K562 (cell line): ENCODE results near the gene PRDX2. TPM values are rescaled to one million over a fixed set of nuclear protein-coding genes. Genes with fewer than 3 reads are reported as not detected.

ENCODE experiments used
- EGR1 ChIP-seq: fragments of 450-650 bp; conservative IDR thresholded peaks from 2 replicates; pipeline ENCODE4 v1.6.1; 2017; ENCODE audit warnings: mild to moderate bottlenecking
- FOS ChIP-seq: IDR thresholded peaks from 3 replicates; pipeline ENCODE4 v1.6.1; 2011; ENCODE audit not compliant: insufficient read length; ENCODE audit errors: extremely low read depth
- HDAC8 ChIP-seq: fragments of 450-650 bp; IDR thresholded peaks from 2 replicates; pipeline ENCODE4 v1.6.1; 2016; ENCODE audit warnings: mild to moderate bottlenecking, missing genetic modification characterization, moderate library complexity, missing compliant biosample characterization
- KDM5B ChIP-seq: fragments of 200-600 bp; sonication (generic); IDR thresholded peaks from 2 replicates; pipeline ENCODE4 v1.6.1; 2012; ENCODE audit warnings: low read depth, mild to moderate bottlenecking, moderate library complexity, low read length, control low read depth, inconsistent platforms; ENCODE audit not compliant: insufficient replicate concordance
- OTX1 ChIP-seq: fragments of 450-650 bp; formaldehyde crosslinking; IDR thresholded peaks from 2 replicates; pipeline ENCODE4 v1.4.0; 2022; ENCODE audit warnings: mild to moderate bottlenecking
- POLR2G ChIP-seq: fragments of 200-400 bp; formaldehyde crosslinking; IDR thresholded peaks from 2 replicates; pipeline ENCODE4 v1.6.1; 2017; ENCODE audit warnings: low read depth, mild to moderate bottlenecking, antibody characterized with exemption, low read length, moderate library complexity
- PTTG1 ChIP-seq: fragments of 450-650 bp; IDR thresholded peaks from 2 replicates; pipeline ENCODE4 v1.6.1; 2016; ENCODE audit warnings: low read depth, mild to moderate bottlenecking, missing genetic modification characterization, missing compliant biosample characterization
- SIX5 ChIP-seq, 2 experiments: IDR thresholded peaks; 2 replicates each; pipeline ENCODE4 v1.6.1; 2011; ENCODE audit warnings: low read length in 2 of 2, borderline replicate concordance in 1 of 2, low read depth in 1 of 2, mild to moderate bottlenecking in 1 of 2, moderate library complexity in 1 of 2; ENCODE audit not compliant: insufficient read depth in 1 of 2
- TAL1 ChIP-seq: fragments of 450-650 bp; IDR thresholded peaks from 2 replicates; pipeline ENCODE4 v1.6.1; 2016; ENCODE audit warnings: mild to moderate bottlenecking
- ZBTB7A ChIP-seq: IDR thresholded peaks from 2 replicates; pipeline ENCODE4 v1.6.1; 2011; ENCODE audit warnings: low read depth, mild to moderate bottlenecking, low read length, moderate library complexity, borderline replicate concordance; ENCODE audit not compliant: control insufficient read depth
- ZFP36 ChIP-seq: fragments of 150-350 bp; IDR thresholded peaks from 2 replicates; pipeline ENCODE4 v1.6.1; 2018; ENCODE audit warnings: low read length, low read depth; ENCODE audit not compliant: partially characterized antibody
- ZKSCAN1 ChIP-seq: fragments of 150-350 bp; IDR thresholded peaks from 2 replicates; pipeline ENCODE4 v1.6.1; 2016; ENCODE audit warnings: low read depth, low read length
- ZNF224 ChIP-seq: sonication (generic); formaldehyde crosslinking; IDR thresholded peaks from 2 replicates; pipeline ENCODE4 v1.8.0; 2022; ENCODE audit warnings: mild to moderate bottlenecking, missing genetic modification reagents
- ZNF785 ChIP-seq: fragments of 250-450 bp; sonication (Bioruptor Pico); IDR thresholded peaks from 2 replicates; pipeline ENCODE4 v1.4.0; 2020; ENCODE audit warnings: mild to moderate bottlenecking
- polyA plus RNA-seq, 8 experiments: library from polyadenylated mRNA; depleted of rRNA in 4 of 8; stranded (reverse) in 5 of 8; unstranded in 3 of 8; fragments of >200 nt; fragmentation: Nextera tagmentation in 2 of 8; fragmentation: Illumina TruSeq in 1 of 8; extraction: Ambion mirVana in 2 of 8; extraction: Trizol in 1 of 8; gene quantifications; 2 replicates each; pipeline versions ENCODE4 v1.2.1 to v1.2.3, GENCODE V29; 2011 to 2014; ENCODE audit warnings: inconsistent platforms in 1 of 8, missing spikeins in 1 of 8
- total RNA-seq, 7 experiments: library from RNA; depleted of rRNA in 6 of 7; stranded (reverse); fragments of >200 nt in 6 of 7; fragmentation: Illumina TruSeq in 2 of 7; extraction: Trizol in 2 of 7; gene quantifications; 2 replicates each; pipeline versions ENCODE4 v1.2.1 to v1.2.3, GENCODE V29; 2011 to 2021; ENCODE audit warnings: low replicate concordance in 1 of 7
- TF ChIP-seq, protein P1 (sequence below): sonication (generic); formaldehyde crosslinking; IDR thresholded peaks from 2 replicates; pipeline ENCODE4 v1.8.0; 2022; ENCODE audit warnings: missing genetic modification reagents, mild to moderate bottlenecking, borderline replicate concordance
- TF ChIP-seq, protein P2 (sequence below): fragments of 450-650 bp; formaldehyde crosslinking; IDR thresholded peaks from 2 replicates; pipeline ENCODE4 v1.4.0; 2020; ENCODE audit warnings: mild to moderate bottlenecking, moderate library complexity
- TF ChIP-seq, protein P3 (sequence below): sonication (generic); formaldehyde crosslinking; IDR thresholded peaks from 2 replicates; pipeline ENCODE4 v1.8.1; 2023; ENCODE audit warnings: missing genetic modification reagents, mild to moderate bottlenecking, borderline replicate concordance
- TF ChIP-seq, protein P4 (sequence below): fragments of 250-450 bp; sonication (Bioruptor Pico); IDR thresholded peaks from 2 replicates; pipeline ENCODE4 v1.4.0; 2020; ENCODE audit warnings: borderline replicate concordance

Gene PRDX2
- total and polyA plus RNA-seq, 9 of the 15 experiments (the other 6 are each of a cell fraction or from before 2014, with no cell fraction given), result 206 to 1,183 (median 415) TPM

DNA sequence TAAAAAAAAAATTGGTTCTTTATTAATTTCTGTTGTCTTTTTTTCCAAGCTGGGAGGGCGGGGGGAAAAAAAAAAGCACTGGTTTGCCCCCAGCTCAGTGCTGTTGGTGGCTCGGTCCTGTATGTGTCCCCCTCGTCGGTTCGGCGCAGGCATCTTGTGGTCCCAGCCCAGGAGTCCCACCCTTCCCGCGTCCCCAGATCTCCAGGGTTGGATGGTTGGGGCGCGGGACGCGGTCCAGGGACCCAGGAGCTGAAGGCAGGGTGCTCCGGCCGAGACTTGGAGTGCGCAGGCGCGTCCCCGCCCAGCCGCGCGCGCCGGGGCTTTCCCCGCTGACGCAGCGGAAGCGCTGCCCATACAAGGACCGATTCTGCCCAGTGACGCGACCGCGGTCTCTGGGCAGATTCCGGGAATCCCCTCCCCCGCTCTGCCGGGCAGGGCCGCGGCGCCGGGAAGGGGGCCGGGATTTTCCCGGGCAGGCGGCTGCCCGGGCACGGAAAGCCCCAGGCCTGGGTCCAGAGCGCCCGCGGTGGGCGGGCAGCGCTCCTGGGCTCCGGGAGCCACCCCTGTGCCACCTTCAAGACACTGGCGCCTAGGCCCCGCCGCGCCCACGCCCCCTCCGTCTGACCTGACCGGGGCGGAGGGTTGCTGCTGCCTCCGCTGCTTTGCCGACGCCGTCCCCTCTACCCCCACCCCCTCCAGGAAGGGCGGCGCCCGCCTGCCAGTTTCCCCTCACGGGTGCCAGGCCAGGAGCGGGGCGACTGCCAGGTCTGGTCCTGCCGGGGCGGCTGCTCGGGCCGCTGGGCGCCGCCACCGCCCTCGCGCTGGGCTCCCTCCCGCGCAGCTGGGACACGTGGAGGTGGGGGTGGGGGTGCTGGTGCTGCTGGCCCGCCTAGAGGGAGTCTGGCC, 8.1 kb downstream of the PRDX2 start (continued):
- TF ChIP-seq, protein P1, sequence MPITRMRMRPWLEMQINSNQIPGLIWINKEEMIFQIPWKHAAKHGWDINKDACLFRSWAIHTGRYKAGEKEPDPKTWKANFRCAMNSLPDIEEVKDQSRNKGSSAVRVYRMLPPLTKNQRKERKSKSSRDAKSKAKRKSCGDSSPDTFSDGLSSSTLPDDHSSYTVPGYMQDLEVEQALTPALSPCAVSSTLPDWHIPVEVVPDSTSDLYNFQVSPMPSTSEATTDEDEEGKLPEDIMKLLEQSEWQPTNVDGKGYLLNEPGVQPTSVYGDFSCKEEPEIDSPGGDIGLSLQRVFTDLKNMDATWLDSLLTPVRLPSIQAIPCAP (CRISPR knock-in tag), result no peak
- no peak for TF ChIP-seq FOS
- no peak for TF ChIP-seq SIX5 (IDR thresholded peaks at IDR 0.05; ENCODE audit: borderline replicate concordance in 1 of 2, insufficient read depth in 1 of 2, low read depth in 1 of 2, low read length in 2 of 2)
- TF ChIP-seq OTX1 (CRISPR knock-in tag), result no peak
- TF ChIP-seq, protein P2, sequence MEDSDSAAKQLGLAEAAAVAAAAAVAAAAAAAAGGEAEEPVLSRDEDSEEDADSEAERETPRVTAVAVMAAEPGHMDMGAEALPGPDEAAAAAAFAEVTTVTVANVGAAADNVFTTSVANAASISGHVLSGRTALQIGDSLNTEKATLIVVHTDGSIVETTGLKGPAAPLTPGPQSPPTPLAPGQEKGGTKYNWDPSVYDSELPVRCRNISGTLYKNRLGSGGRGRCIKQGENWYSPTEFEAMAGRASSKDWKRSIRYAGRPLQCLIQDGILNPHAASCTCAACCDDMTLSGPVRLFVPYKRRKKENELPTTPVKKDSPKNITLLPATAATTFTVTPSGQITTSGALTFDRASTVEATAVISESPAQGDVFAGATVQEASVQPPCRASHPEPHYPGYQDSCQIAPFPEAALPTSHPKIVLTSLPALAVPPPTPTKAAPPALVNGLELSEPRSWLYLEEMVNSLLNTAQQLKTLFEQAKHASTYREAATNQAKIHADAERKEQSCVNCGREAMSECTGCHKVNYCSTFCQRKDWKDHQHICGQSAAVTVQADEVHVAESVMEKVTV (CRISPR knock-in tag), result no peak
- peak; percentile 75 for TF ChIP-seq EGR1
- TF ChIP-seq PTTG1, result no peak
- TF ChIP-seq HDAC8 (tag), result no peak
- TF ChIP-seq, protein P3, sequence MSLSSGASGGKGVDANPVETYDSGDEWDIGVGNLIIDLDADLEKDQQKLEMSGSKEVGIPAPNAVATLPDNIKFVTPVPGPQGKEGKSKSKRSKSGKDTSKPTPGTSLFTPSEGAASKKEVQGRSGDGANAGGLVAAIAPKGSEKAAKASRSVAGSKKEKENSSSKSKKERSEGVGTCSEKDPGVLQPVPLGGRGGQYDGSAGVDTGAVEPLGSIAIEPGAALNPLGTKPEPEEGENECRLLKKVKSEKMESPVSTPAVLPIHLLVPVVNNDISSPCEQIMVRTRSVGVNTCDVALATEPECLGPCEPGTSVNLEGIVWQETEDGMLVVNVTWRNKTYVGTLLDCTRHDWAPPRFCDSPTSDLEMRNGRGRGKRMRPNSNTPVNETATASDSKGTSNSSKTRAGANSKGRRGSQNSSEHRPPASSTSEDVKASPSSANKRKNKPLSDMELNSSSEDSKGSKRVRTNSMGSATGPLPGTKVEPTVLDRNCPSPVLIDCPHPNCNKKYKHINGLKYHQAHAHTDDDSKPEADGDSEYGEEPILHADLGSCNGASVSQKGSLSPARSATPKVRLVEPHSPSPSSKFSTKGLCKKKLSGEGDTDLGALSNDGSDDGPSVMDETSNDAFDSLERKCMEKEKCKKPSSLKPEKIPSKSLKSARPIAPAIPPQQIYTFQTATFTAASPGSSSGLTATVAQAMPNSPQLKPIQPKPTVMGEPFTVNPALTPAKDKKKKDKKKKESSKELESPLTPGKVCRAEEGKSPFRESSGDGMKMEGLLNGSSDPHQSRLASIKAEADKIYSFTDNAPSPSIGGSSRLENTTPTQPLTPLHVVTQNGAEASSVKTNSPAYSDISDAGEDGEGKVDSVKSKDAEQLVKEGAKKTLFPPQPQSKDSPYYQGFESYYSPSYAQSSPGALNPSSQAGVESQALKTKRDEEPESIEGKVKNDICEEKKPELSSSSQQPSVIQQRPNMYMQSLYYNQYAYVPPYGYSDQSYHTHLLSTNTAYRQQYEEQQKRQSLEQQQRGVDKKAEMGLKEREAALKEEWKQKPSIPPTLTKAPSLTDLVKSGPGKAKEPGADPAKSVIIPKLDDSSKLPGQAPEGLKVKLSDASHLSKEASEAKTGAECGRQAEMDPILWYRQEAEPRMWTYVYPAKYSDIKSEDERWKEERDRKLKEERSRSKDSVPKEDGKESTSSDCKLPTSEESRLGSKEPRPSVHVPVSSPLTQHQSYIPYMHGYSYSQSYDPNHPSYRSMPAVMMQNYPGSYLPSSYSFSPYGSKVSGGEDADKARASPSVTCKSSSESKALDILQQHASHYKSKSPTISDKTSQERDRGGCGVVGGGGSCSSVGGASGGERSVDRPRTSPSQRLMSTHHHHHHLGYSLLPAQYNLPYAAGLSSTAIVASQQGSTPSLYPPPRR (CRISPR knock-in tag), result no peak
- no peak for TF ChIP-seq ZNF224 (CRISPR knock-in tag)
- TF ChIP-seq POLR2G, result peak; percentile 92
- peak; percentile 92 for TF ChIP-seq ZFP36
- TF ChIP-seq, protein P4, sequence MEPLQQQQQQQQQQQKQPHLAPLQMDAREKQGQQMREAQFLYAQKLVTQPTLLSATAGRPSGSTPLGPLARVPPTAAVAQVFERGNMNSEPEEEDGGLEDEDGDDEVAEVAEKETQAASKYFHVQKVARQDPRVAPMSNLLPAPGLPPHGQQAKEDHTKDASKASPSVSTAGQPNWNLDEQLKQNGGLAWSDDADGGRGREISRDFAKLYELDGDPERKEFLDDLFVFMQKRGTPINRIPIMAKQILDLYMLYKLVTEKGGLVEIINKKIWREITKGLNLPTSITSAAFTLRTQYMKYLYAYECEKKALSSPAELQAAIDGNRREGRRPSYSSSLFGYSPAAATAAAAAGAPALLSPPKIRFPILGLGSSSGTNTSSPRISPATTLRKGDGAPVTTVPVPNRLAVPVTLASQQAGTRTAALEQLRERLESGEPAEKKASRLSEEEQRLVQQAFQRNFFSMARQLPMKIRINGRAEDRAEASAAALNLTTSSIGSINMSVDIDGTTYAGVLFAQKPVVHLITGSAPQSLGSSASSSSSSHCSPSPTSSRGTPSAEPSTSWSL (CRISPR knock-in tag), result no peak
- peak; percentile 78 for TF ChIP-seq KDM5B
- TF ChIP-seq ZKSCAN1, result no peak
- TF ChIP-seq ZBTB7A, result peak; percentile 23; the same call in 1 of the 2 replicates
- TF ChIP-seq TAL1, result no peak
- TF ChIP-seq ZNF785 (CRISPR knock-in tag), result no peak
